SK-N-MC (cell line): Measurements from ENCODE around the gene ABTB2.

Experiments
- EZH2 ChIP-seq: fragments of 200-600 bp; sonication (generic); IDR thresholded peaks from one replicate; pipeline ENCODE4 v1.6.1; 2017; ENCODE audit warnings: antibody characterized with exemption
- FOXP2 ChIP-seq: optimal IDR thresholded peaks from 2 replicates; pipeline ENCODE3; 2011; ENCODE audit warnings: mild to moderate bottlenecking, moderate library complexity; ENCODE audit not compliant: insufficient read depth; ENCODE audit errors: extremely low read length, control extremely low read depth
- POLR2AphosphoS5 ChIP-seq: IDR thresholded peaks from 2 replicates; pipeline ENCODE4 v1.6.1; 2012; ENCODE audit warnings: mild to moderate bottlenecking, low read depth, low read length, borderline replicate concordance

DNA sequence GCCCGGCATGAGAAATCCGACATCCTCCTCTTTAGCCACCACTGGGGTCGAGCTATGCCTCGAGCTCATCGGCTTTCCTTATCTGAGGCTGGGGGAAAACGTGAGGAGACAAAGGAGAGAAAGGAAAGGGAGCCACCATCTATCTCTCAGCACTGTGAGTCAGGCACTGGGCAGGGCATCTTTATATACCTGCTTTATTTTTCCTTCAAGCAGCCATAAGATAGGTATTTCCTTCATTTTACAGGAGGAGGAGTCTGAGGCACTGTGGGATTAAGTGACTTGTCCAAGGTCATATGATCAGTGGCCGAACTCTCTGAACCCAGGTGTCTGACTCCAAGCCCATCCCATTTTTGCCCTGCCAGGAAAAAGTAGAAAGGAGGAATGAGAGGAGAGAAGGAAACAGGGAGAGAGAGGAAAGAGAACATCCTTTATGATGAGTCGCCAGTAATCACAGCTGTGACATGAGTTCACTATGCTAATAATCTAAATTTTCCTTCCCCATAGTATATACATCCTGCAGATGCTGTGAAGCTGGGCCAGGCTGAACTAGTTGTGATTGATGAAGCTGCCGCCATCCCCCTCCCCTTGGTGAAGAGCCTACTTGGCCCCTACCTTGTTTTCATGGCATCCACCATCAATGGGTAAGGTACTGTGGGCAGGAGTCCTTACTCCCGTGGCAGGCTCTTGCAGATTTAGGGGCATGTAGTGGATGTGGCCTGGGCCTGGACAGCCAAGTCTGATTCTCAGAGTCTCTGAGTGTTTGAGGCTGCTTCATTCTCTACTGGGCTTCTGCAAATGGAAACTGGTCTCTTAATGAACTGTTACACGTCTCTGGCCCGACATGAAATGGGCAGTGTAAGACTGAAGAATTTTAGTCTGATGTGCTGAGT, 230.6 kb downstream of the ABTB2 start:
- TF ChIP-seq POLR2AphosphoS5 (no peak), EZH2 (no peak), FOXP2 (no peak)
